PC-3 (cell line): Measurements from ENCODE around the gene AKT1.

Experiments used
- EZH2 ChIP-seq: fragments of 300-600 bp; sonication (generic); IDR thresholded peaks from one replicate; pipeline ENCODE4 v1.6.1; 2017; ENCODE audit warnings: antibody characterized with exemption, mild to moderate bottlenecking, low read length; ENCODE audit not compliant: unreplicated experiment
- TF ChIP-seq, protein P1 (sequence below): fragments of 300-600 bp; sonication (generic); conservative IDR thresholded peaks from 2 replicates; pipeline ENCODE4 v1.5.1; 2017; ENCODE audit warnings: antibody characterized with exemption, low read depth, mild to moderate bottlenecking, low read length

DNA sequence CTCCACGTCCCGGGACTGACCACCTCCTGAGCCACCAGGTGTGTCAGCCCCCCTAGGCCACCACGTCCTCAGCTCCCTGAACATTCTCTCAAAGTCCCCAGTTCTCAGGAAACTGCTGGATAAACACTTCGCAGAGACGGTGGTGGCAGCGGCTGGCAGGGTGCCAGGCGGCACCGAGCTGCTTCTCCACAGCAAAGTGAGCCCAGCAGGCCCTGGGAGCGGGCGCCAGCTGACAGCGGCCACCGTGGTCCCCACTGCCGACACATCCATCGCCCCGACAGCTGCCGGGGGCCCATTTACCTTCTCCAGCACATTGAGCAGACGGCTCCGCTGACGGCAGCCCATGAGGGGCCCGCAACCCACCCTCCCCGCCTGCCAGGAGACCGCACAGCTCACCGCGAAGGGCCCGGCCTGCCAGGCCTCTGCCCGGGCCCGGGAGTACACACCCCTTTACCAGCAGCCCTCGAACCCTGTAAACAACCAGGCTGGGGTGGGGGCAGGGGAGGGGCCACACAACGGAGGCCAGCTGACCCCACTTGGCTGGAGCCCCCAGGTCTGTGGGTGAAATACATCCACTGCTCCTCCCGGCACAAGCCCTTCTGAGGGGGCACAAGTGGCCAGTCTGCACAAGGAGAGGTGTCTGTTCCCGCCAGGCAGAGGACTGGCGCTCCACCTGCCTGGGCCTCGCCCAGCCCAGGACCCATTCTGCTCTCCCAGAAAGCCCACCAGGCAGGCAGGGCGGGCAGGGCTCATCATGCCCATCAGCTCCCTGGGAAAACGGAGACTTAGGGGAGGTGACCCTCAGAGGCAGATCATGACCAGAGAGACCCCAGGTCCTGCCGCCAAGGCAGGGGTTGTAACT is 10.5 kb downstream of the AKT1 start:
- no peak for TF ChIP-seq EZH2
- TF ChIP-seq, protein P1, sequence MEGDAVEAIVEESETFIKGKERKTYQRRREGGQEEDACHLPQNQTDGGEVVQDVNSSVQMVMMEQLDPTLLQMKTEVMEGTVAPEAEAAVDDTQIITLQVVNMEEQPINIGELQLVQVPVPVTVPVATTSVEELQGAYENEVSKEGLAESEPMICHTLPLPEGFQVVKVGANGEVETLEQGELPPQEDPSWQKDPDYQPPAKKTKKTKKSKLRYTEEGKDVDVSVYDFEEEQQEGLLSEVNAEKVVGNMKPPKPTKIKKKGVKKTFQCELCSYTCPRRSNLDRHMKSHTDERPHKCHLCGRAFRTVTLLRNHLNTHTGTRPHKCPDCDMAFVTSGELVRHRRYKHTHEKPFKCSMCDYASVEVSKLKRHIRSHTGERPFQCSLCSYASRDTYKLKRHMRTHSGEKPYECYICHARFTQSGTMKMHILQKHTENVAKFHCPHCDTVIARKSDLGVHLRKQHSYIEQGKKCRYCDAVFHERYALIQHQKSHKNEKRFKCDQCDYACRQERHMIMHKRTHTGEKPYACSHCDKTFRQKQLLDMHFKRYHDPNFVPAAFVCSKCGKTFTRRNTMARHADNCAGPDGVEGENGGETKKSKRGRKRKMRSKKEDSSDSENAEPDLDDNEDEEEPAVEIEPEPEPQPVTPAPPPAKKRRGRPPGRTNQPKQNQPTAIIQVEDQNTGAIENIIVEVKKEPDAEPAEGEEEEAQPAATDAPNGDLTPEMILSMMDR: no peak
